EH (cell line): ENCODE results near the gene CBX4.

ENCODE experiments used
- DNase-seq: peaks from one replicate; pipeline ENCODE4 v3.0.0-alpha.2; 2015; ENCODE audit warnings: low read depth

The CBX4 gene

GRCh38 chr17:79786930-79787643, 52.2 kb downstream of the CBX4 start:
- no peak for DNase-seq

DNA sequence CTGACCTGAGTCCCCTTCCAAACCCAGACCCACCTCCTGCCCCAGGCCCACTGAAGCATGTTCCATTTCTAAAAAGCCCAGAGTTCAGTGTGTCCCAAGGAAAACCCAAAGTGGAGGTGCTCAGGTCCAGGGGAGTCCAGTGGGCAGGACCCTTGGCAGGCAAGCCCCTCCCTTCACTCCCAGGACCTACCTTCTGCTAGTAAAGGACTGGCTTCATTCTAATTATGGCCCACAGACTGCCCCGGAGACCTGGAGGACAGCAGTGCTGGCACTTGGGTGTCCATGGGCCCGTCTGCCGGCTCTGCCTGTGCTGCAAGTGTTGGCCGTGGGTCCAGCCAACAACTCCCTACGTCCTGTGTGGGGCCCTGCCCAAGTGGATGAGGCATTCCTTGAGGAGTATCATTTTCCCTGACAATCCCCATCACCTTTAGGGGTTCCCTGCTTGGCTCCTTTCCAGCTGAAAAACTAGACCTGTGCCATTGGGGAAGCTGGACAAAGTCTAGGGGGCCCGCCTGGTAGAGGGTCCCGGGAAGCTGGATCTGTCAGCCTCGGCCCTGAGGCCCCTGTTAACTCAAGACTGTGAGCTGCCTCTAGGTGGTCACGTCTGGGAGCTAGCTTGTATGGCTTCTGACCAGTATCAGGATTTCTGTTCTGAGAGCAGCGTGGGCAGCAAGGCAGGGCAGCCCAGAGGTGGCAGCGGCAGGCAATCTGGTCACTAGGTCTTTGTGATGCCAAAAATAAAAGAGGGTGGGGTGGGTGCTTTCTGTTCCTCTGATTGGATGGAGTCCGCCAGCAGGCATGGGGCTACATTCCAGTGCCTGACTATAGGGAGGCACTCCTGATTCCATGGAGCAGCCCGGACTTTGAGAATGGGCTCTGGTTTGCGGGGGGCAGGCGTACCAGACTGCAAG, 53.1 kb downstream of the CBX4 start:
- no peak for DNase-seq

GRCh38 chr17:79785017-79785899, 54.0 kb downstream of the CBX4 start:
- no peak for DNase-seq

DNA sequence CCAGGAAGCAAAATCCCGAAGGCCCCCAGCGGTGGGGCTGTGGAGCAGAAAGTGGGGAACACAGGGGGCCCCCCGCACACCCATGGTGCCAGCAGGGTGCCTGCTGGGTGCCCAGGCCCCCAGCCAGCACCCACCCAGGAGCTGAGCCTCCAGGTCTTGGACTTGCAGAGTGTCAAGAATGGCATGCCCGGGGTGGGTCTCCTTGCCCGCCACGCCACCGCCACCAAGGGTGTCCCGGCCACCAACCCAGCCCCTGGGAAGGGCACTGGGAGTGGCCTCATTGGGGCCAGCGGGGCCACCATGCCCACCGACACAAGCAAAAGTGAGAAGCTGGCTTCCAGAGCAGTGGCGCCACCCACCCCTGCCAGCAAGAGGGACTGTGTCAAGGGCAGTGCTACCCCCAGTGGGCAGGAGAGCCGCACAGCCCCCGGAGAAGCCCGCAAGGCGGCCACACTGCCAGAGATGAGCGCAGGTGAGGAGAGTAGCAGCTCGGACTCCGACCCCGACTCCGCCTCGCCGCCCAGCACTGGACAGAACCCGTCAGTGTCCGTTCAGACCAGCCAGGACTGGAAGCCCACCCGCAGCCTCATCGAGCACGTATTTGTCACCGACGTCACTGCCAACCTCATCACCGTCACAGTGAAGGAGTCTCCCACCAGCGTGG, 54.8 kb downstream of the CBX4 start:
- DNase-seq, result no peak

GRCh38 chr17:79783891-79784290, 55.3 kb downstream of the CBX4 start:
- no peak for DNase-seq
